VCaP (cell line): Measurements from ENCODE around the gene CCR9.

Experiments
- H3K27ac ChIP-seq: fragments of 450-650 bp; 2 replicates; pipeline ENCODE4 v1.5.1; 2017
- TF ChIP-seq, protein P1 (sequence below): fragments of 450-650 bp; conservative IDR thresholded peaks from 2 replicates; pipeline ENCODE4 v1.5.1; 2017; ENCODE audit warnings: mild to moderate bottlenecking, moderate library complexity

The CCR9 gene

DNA sequence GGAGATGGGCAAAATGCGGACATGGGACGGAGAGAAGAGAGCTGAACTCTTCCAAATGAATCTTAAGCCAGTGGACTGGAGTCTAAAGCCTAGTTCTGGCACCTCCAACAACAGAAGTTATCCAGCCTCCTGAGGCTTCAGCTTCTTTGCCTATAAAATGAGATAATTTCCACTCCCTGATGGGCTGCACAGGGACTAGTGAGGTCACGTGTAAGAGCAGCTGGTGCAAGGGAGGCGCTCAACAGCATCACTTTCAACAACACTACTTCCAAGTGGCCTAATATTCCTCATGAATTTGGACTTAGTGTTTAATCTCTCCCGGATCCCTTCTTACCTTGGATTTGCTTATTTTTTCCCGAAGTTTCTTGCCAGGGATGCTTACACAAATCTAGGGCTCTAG is 65.6 kb downstream of the CCR9 start:
- no peak overlapping the region for H3K27ac ChIP-seq
- TF ChIP-seq, protein P1, sequence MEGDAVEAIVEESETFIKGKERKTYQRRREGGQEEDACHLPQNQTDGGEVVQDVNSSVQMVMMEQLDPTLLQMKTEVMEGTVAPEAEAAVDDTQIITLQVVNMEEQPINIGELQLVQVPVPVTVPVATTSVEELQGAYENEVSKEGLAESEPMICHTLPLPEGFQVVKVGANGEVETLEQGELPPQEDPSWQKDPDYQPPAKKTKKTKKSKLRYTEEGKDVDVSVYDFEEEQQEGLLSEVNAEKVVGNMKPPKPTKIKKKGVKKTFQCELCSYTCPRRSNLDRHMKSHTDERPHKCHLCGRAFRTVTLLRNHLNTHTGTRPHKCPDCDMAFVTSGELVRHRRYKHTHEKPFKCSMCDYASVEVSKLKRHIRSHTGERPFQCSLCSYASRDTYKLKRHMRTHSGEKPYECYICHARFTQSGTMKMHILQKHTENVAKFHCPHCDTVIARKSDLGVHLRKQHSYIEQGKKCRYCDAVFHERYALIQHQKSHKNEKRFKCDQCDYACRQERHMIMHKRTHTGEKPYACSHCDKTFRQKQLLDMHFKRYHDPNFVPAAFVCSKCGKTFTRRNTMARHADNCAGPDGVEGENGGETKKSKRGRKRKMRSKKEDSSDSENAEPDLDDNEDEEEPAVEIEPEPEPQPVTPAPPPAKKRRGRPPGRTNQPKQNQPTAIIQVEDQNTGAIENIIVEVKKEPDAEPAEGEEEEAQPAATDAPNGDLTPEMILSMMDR: no peak

DNA sequence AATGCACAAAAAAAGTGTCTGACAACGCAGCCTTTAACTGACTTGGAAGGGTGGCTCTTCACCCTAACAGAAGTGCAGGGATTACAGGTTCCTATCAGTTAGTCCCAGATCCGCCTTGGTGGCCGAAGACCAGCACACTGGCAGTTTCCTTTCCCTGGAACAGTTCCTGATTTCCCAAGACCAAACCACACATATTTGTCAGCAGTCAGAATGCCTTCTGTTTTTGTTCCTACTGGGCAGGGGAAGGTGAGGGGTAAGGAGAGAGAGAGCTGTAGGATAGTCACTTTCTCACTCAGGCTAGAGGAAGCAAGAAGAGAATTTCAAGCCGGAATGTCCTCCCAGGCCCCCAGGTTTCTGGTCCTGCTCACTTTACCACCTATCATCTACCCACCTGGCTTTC is 66.1 kb downstream of the CCR9 start:
- H3K27ac ChIP-seq: no peak overlapping the region
- TF ChIP-seq, protein P1: no peak
